NK-92 (cell line): ENCODE measurements around the gene UBAC2.

ENCODE experiments used
- DNase-seq: peaks from one replicate; lab custom pipeline; 2025; ENCODE audit not compliant: unreplicated experiment; lab: John Stamatoyannopoulos, UW

The UBAC2 gene

DNA sequence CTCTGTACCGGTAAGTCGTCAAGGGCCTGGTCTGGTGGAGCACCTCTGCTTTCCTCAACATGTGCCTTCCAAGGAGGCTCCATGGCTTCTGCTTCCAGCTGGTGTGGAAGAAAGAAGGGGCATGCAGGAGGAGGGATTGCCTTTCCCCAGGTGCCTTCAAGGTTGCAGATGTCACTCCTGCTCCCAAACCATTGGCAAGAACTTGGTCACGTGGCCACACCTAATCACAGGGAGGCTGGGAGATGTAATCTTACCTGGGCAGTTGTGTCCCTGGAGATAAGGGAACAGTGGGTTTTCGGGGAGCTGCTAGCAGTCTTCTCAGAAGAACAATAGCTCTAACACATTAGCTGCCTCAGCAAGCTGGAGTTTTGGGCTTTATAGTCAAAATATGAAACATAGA lies 67.3 kb downstream of the UBAC2 start:
- no peak for DNase-seq

GRCh38 chr13:99268822-99269221 lies 68.2 kb downstream of the UBAC2 start:
- no peak for DNase-seq

DNA sequence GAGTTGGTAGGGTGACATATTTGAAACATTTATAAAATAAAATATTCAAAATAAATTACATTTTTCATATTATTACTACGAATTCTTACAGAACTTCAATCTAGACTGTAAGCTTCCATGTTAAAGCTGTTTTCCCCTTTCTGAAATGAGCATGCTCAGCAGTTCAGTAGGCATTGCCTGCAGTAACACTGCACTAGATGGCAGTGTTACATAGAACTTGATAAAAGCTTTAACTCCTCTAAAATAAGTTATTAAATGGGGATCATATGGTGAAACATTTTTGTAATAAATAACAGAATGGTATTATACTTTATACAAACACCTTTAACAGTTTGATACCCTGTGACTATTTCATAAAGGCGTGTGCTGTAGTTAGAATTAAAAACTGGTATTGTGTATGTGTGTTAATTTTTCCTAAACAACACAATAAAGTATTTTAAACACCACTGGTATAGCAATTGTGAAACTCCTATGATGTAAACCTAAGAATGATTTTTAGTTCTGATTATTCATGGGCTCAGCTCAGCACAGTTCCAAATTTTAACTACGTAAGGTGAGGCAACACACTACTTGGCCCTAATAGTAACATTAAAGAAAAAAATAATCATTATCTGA lies 69.1 kb downstream of the UBAC2 start:
- no peak for DNase-seq

DNA sequence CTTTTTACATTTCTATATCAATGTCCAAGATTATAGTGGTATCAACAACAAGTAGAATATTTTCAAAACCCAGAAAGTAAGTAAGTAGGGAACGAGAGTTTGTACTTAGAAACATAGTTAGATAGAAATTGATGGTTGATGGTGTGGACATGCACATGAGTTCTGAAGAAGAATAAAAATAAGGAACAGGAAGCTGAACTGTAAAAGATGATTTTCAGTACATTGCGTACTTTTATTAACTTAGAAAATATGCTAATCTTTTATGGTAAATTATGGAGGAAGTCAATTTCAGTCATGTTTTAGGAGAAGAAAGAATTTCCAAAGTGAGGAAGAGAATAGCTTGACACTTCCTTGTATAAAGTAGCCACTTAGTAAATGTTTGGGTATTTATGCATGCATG lies 69.9 kb downstream of the UBAC2 start:
- DNase-seq: no peak

DNA sequence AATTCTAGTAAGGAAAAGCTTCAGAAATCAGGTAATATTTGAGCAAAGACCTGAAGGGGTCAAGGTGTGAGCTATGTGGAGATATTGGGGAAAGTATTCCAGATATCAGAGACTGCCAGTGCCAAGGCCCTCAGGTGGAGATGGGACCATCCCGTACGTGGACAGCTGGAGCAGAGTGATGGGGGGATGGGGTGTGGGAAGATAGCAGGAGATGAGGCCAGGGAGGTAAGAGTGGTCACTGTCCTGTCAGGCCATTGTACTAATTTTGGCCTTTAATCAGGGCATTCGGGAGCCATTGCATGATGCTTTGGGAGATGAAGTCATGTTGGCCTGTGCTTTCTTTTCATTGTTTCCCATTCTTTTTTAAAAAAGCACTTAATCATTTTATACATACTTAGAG lies 70.6 kb downstream of the UBAC2 start:
- DNase-seq: no peak

GRCh38 chr13:99272481-99272880 lies 71.8 kb downstream of the UBAC2 start:
- no peak for DNase-seq

DNA sequence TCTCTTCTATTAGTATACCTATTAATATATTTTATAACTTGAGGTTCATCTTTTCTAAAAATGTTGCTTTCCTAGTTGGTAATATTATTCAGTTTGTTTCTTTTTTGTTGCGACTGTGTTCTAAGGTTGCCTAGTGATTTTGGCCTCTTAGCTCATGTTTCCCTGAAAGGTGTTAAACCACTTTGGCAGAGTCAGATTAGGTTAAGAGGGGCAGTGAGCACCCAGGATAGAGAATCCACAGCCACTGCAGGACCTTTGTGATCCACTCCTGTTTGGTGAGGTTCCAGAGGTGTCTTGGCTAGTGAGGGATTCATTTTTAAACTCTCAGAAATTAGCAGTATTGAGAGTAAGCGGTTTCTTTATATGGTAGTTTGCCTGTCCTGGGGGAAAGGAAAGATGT lies 72.5 kb downstream of the UBAC2 start:
- no peak for DNase-seq

- no peak for DNase-seq
Measured at GRCh38 chr13:99275093-99275469, 74.4 kb downstream of the UBAC2 start.

- no peak for DNase-seq
Measured at GRCh38 chr13:99276706-99277105, 76.1 kb downstream of the UBAC2 start.

DNA sequence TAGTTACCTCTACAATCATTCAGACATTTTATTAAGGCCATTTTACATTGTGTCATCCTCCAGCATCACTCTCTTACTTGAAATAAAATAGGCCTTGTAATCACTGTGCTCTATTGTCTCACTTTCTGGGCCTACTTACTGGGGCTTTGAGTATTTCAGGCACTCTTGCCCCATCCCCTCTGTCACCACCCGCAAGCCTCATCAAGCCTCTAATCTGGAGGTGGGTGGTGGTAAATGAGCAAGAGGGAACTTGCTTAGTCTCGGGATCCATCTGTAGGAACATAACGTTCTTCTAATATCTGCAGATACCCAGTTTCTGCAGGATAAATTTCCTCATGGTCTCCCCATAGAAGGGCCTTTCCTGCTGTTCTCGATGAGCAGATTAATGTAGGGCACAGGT lies 77.0 kb downstream of the UBAC2 start:
- no peak for DNase-seq

GRCh38 chr13:99278200-99278599 lies 77.5 kb downstream of the UBAC2 start:
- DNase-seq: no peak

GRCh38 chr13:99278843-99279242 lies 78.2 kb downstream of the UBAC2 start:
- no peak for DNase-seq

DNA sequence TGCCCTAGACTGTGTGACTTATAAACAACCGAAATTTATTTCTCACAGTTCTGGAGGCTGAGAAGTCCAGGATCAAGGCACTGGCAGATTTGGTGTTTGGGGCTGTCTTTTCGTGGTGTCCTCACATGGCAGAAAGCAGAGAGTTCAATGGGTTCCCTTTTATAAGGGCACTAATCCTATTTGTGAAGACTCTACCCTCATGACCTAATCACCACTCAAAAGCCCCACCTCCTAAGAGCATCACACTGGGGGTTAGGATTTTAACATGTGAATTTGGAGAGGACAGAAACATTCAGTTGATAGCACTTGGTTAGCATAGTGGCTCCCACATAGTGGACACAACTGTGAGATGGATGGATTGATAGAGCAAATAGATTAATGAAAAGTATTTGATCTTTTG lies 79.0 kb downstream of the UBAC2 start:
- DNase-seq: no peak

GRCh38 chr13:99280166-99280565 lies 79.5 kb downstream of the UBAC2 start:
- DNase-seq: no peak

- no peak for DNase-seq
Measured at GRCh38 chr13:99281811-99282263, 81.2 kb downstream of the UBAC2 start.

- DNase-seq: no peak
Measured at GRCh38 chr13:99282264-99283231, 81.9 kb downstream of the UBAC2 start.

GRCh38 chr13:99285432-99286182 lies 85.0 kb downstream of the UBAC2 start:
- no peak for DNase-seq

- no peak for DNase-seq
Measured at GRCh38 chr13:99287551-99287950, 86.9 kb downstream of the UBAC2 start.

DNA sequence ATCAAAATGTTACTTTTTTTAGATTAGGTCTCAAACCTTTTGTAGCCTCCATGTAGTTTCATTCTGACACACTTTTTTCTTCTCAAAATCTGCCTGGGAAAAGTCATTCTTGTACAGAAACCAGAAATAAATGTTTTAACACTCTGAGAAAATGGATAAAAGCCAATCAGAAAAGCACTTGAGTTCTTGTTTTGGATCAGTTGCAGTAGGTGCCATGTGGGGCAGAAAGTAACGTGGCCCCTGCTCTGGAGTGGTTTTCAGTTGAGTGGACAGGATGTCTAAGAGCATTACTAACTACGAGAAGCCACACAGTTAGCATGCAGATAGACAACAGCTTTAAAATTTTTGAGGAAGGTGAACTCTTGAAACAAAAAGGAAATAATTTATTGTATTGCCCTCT lies 87.4 kb downstream of the UBAC2 start:
- no peak for DNase-seq

DNA sequence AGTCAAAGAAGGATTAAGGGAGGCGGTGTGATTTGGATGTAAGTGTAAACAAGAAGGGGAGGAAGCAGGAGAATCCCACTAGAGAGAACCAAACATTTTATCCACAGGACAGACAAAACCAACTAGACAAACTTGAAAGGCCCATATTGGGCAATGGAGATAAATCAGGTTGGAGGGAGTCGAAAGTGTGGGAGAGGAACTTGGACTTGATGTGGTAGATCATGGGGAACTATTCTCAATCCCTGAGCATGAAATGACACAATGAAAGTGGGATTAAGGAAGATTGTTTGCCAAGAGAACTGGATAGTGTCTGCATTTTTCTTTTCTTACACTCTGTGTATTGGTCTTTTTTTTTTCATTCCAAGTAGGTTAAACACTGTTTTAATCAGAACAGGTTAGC lies 88.6 kb downstream of the UBAC2 start:
- DNase-seq: no peak

- no peak for DNase-seq
Measured at GRCh38 chr13:99289674-99290337, 89.2 kb downstream of the UBAC2 start.
